AG09309 (cell line): ENCODE results near the gene TMED10.

ENCODE experiments used
- DNase-seq: peaks from one replicate; pipeline ENCODE4 v3.0.0-alpha.2; 2010; ENCODE audit warnings: low read depth
- H3K4me3 ChIP-seq: 2 replicates; pipeline ENCODE4 v1.5.1; 2011; ENCODE audit warnings: mild to moderate bottlenecking, low read depth, low read length, moderate library complexity; ENCODE audit not compliant: control insufficient read depth
- CTCF ChIP-seq: IDR thresholded peaks from 2 replicates; pipeline ENCODE4 v1.5.1; 2011; ENCODE audit warnings: mild to moderate bottlenecking, low read depth, low read length, inconsistent platforms; ENCODE audit not compliant: insufficient read depth, control insufficient read depth; ENCODE audit errors: missing control alignments

Gene TMED10

GRCh38 chr14:75217508-75218206, 41.2 kb upstream of the TMED10 start:
- no peak for DNase-seq
- no peak overlapping the region for H3K4me3 ChIP-seq
- TF ChIP-seq CTCF: no peak

GRCh38 chr14:75216427-75217006, 40.1 kb upstream of the TMED10 start:
- H3K4me3 ChIP-seq: no peak overlapping the region
- DNase-seq: no peak
- no peak for TF ChIP-seq CTCF

GRCh38 chr14:75215520-75215919, 39.1 kb upstream of the TMED10 start:
- H3K4me3 ChIP-seq: no peak overlapping the region
- DNase-seq: no peak
- TF ChIP-seq CTCF: no peak

- no peak overlapping the region for H3K4me3 ChIP-seq
- TF ChIP-seq CTCF: no peak
- no peak for DNase-seq
Observed at GRCh38 chr14:75214558-75214957, 38.1 kb upstream of the TMED10 start.

- TF ChIP-seq CTCF: no peak
- H3K4me3 ChIP-seq: no peak overlapping the region
- no peak for DNase-seq
Observed at GRCh38 chr14:75213172-75213571, 36.8 kb upstream of the TMED10 start.

- no peak for TF ChIP-seq CTCF
- no peak overlapping the region for H3K4me3 ChIP-seq
- no peak for DNase-seq
Observed at GRCh38 chr14:75208843-75209242, 32.4 kb upstream of the TMED10 start.
